Islet precursor cell (in vitro differentiated cells): Measurements from ENCODE around the gene JAZF1.
A peak's percentile ranks its signal among the peaks of the same experiment; 100 is the strongest.
"Not testable (repeated sequence)": the region's sequence is repeated elsewhere in the genome, so short reads cannot be mapped to it uniquely, and the experiment has no call there.

Experiments used
- DNase-seq: peaks from one replicate; pipeline ENCODE4 v3.0.0-alpha.2; 2018

Gene JAZF1

DNA sequence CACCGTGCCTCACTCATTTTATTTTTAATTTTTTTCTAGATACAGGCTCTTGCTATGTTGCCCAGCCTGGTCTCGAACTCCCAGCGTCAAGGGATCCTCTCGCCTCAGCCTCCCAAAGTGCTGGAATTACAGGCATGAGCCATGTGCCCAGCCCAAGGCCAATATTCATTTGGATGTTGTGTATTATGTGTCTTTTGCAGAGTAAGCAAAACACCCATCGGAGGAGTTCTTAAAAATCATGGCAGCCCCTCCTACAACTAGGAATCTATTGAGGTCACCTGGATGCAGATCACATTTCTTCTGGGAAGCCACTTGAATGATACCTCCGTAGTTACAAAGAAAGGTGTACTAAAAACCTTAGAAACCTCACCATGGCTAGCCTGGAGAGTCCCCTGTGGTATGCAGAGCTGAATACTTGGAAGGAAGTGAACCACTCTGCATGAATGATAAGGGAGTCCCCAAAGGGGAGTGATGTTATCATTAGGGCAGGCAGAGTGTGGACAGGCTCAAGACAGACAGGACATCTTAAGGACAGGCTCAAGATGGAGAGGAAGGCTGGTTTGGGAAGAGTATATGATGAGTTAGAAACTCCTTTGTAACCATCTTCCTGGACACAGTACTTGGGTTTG lies 254.9 kb downstream of the JAZF1 start:
- DNase-seq: no peak

DNA sequence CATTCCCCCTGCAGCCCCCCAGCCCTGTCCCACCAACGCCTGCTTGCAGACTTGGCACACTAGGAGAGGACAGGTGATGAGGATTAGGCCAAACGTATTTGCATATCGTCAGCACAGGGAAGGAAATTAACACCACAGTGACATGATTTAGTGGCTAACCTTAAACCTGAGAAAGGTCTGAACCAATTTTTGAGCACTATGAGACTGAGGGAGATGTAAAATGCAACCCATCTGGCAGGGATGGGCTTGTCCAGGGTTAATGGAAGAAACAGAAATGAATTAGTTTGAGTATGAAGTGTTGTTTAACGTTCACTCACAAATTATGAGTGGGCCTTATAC lies 257.0 kb downstream of the JAZF1 start:
- no peak for DNase-seq

DNA sequence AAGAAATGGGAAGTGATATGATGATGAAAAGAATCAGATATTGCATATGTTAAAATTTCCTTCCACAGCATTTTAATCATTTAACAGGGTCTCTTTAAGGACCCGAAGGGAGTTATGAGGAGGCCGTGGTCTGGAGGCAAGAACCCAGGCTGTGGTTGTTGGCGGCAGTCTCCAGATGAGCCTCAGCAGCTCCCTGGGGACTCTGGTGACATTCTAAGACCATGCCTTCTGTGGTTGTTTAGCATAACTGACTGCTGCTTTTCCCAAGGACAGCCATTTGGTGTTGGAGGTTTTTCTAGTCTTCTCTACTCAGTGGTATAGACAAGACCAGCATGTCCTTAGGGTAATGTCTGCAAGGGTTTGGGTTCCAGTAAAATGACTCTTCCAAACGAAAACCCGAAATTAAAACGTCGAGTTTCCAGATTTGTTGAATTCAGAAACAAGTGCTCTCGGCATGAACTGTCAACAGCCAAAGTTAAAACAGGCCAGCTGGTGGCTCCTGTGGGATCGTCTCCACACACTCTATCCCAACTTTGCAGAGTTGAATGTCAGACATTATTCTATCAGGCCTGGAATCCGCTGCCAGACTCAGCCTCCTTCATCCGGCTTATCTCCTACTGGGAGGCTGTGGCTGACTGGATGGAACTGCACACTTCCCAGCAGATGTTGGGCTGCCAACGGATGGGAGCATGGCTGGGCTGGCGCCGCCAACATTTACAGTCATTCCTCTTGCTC lies 257.5 kb downstream of the JAZF1 start:
- DNase-seq: no peak

DNA sequence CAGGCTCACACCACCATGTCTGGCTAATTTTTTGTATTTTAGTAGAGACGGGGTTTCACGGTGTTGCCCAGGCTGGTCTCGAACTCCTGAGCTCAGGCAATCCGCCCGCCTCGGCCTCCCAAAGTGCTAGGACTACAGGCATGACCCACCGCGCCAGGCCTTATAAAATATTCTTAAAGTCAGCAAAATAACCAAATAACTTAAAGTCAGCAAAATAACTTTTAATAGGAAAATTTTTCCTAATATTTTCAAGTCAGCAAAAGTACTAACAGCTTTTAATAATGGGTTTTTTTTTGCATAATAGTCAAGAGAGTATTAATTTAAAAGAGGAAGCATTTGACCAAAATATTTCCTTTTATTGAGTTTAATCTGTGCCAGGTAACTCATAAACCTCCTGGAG lies 258.2 kb downstream of the JAZF1 start:
- not testable (repeated sequence) for DNase-seq

DNA sequence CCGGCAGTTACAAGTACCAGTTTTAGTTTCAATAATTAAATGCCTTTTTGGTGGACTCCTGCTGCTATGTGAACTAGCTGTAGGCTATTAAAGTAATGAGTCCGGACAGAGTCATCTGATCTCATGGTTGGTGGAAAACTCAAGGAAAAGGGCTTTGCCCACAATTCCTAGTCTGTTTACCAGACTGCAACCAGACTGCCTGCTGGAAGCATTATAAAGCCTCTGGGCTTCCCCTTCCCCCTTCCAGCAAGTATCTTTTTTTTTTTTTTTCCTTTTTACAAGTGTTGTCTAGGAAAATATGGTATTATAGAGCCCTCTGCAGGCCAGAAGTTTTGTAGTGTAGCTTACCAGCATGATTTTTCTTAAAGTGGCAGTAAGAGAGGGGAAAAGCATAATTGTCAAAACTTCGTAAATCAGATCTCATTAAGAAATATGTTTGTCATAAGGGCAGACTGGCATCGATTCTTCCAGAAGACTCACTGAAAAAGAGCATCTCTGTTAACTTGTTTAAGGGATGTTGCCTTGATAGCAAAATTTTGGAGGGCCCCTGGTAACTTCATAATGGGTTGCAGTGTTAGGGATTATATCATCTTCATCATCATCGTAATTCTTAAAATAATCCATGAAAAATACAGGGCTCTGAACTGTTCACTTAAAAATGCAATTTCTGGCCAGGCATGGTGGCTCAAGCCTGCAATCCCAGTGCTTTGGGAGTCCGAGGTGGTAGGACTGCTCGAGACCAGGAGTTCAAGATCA lies 259.3 kb downstream of the JAZF1 start:
- DNase-seq: peak; percentile 91

DNA sequence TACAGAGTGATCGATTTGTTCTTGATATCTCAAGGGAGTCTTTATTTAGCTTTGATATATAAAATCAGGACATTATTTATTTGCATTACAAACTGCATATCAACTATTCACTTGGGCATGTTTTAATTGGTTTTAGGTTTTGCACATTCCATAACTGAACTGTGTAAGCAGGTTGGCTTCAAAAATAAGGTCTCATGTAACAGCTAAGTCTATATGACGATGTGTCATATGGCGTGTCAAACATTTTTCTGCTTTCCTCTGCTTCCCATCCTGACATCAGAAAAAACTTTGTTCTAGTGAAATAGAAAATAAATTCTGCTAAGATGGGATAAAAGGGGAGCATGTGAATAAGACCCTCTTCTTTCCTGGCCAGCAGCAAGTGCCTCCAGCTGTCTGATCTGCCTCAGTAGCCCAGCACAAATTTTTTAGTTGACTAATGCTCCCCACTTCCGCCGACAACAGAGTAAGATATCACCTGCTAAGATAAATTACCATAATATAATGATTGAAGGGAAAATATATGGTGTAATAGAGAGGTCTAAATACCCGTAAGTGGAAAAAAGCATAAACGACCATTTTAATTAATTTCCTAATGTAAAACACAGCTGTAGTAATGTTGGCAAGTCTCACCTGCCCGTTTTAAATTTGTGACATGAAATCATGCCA lies 260.2 kb downstream of the JAZF1 start:
- DNase-seq: no peak

DNA sequence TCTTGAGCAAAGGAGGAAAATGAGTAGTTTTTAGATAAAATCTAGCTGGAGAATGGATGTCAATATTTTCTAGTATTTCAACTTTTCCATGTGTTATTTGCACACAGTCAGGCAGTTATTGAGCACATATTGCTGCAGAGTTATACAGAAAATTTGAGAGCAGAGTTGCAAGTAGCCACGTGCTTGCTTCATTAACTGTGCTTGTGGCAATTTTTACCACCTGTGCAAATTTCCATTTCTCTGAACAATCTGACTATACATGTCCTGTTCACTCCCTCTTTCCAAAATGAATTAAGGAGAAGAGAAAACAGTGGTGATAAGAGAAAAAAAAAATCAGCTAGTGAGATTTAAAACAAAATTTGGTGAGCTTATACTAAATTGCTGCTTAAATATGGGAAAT lies 262.1 kb downstream of the JAZF1 start:
- DNase-seq: no peak

DNA sequence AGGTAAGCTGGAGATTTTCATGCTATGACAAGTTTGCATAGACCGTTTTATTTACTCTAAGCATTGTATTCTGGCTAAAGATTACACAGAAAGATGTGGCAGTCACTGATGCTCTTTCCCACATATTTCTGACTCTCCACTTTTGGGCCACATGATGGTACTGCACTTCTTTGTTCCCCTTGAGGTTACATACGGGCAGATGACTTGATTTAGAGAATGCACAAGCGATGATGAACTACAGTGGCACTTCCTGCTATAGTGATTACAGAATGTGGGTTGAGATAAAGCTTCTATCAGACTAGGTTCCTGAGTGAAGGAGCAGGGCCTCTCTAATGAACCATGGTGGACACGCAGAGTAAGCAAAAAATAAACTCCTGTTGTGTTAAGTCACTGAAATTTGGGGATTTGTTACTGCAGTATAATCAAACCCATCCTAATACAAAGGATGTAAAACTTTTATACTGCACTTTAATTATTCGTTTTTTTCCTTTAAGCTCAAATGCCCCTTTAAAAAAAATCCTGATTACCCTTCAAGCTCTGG lies 262.8 kb downstream of the JAZF1 start:
- DNase-seq: no peak

DNA sequence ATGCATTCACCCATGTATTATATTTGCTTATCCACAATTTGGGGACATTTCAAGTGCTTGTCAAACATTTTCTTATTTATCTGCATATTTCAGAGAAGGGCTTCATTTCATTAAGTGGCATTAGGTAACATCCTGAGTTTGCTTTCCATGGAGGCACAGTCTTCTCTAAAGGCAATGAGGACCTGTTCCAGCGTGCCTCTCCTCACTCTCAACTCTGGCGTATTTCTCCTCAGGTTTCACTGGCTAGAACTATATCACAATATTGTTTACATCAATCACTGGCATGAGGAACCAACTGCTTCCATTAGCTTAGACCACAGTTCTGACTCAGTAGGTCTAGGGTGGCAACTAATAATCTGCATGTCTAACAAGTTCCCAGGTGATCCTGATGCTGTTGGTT lies 263.5 kb downstream of the JAZF1 start:
- DNase-seq: no peak

DNA sequence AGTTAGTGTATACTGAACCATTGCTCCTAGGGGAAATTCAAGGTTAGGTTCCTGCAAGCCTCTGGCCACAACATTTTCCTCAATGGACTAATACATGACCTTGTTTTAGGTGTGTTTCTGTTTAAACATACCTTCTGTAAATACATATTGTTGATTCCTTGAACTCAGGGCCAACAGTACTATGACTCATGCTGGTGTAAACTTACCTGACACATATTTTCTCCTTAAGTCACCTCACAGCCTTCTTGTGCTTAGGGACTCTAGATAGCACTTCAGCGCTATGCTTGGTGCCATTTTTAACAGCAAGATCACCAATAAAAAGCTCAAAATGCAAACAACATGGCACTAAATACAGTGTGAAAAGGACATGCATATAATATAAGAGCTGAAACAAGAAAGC lies 264.2 kb downstream of the JAZF1 start:
- DNase-seq: no peak

DNA sequence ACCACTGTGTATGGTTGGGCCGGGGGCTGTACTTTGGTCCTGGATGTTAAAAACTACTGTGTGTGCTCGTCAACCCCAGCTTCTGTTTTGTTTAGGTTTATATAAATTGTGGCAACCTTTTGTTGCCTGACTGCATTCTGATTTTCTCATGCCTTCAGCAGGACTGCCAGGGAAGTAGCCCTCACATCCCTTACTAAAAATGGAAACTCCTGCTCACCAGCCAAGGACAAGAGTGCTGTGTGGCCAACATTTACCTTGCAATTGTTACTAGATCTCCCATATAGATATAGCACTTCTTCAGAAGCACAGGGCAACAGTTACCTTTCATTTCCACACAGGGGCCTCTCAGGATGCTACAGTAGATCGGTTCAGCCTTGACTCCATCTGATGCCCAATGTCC lies 266.2 kb downstream of the JAZF1 start:
- DNase-seq: no peak

DNA sequence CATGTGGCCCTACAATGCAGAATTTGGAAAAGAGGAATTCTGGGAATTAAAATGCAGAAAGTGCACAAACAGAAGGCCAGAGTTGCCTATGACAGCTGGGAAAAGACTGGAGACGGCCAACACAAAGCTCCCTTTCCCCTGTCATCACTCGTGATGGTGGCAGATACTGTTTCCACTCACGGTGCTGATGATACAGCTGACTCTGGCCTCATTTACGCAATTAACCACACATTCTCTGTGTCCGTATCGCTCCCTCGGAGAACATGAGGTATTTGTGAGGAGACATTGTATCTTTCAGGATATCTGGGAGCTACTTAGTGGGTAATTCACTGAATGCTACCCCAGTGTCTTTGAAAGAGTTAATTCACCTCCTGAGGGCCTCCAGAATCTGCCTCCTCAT lies 267.8 kb downstream of the JAZF1 start:
- DNase-seq: no peak

DNA sequence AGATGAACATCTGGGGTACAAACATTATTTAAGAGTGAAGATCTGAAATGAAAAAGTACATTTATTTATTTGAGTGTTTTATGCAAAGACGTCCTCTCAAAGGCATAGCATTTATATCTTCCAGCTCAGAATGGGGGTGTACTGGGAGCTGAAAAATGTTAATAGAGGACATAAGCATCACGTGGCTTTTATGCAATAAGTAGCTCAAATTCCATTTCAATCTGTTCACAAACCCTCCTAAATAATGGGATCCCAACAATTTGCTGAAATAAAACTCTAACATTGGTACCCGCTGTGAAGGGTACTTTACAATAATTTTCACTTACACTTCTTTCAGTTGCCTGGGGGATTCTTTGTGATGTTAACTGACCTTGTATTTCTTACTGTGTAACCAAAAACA lies 268.7 kb downstream of the JAZF1 start:
- DNase-seq: no peak

DNA sequence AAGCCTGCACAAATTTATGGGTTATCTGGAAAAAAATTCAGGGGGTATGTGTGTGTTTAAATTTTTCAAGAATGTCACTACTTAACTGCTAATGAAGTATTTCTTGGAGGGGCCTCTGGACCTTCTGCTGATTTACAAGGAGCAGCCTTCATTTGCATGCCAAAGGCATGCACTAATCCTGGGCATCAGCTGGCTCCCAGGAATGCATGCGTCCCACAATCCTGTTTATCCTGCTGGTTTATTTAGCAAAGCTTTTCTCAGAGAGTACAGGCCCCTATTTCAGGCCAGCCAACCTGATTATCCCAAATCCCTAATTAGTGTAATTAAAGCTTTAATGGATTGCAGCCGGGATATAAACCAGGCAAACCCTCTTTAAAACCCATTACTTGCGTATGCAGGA lies 270.3 kb downstream of the JAZF1 start:
- DNase-seq: peak; percentile 93

DNA sequence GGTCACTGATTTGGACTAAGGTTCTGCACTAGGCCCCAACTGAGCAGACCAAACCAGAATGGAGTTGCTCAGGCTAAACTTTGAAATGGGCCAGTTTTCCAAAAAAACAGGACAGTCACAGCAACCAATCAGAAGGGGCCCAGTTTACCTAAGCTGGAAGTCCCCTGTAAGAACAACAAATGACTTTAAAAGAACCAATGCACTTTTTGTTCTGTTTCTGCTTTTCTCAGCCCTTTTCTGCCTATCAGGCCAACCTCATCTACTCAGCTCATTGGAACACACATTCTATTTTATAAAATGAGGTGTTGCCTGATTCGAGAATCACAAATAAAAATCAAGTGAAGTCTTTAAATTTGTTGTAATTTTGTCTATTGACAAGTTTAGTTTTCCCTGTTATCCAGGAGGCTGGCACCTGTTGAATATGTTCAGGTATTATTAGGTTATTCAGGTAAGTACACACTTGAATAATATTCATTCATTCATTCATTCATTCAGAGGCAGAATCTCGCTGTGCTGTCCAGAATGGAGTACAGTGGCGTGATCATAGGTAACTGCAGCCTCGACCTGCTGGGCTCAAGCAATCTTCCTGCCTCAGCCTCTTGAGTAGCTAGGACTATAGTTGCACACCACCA lies 271.9 kb downstream of the JAZF1 start:
- DNase-seq: no peak

DNA sequence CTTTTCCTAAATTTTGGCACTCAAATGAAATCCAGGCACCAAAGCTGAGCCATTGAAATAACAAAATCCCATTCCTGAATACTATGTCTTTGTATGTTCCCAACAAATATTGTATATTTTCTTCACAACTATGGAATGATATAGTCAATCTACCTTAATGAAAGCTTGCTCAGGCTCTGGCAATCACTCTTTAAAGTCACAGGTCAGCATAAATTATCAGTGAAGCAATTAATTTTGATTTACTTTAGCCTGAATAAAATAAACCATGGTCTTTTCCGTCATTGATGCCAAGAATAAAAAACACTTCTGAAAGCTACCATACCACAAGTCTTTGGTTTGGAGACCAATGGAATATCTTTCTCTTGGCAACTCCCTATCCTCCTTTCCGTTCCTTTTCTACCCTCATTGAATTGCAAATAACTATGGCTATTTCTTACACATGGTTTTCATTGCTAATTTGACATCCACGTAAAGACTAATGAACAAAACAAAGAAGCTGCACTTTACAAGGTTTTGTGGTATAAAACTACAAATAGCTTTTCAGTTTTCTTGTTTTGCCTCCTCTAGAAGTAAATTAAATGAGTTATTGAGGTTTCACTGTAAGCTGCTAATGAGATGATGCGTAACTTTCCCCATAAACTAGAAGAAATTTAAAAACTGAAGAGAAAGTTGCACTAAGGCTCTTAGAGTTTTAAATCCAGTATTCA lies 274.1 kb downstream of the JAZF1 start:
- DNase-seq: no peak

DNA sequence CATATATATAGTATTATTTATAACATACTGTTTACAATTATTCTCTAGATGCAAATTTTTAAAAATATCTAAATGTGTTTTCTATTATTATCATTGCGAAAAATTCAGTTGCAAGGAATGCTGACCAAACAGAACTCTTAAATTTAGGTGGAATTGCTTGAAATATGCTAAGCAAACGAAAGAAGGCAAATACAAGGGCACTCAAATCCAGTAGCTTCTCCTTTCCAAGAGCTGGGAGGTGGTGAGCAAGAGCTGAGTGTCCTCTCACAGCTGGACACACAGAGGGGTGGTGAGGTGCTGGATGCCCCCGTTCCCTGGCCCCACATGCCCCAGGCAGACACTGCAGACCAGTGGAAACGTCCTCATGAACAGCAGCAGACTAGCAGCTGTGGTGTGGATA lies 274.6 kb downstream of the JAZF1 start:
- DNase-seq: no peak

DNA sequence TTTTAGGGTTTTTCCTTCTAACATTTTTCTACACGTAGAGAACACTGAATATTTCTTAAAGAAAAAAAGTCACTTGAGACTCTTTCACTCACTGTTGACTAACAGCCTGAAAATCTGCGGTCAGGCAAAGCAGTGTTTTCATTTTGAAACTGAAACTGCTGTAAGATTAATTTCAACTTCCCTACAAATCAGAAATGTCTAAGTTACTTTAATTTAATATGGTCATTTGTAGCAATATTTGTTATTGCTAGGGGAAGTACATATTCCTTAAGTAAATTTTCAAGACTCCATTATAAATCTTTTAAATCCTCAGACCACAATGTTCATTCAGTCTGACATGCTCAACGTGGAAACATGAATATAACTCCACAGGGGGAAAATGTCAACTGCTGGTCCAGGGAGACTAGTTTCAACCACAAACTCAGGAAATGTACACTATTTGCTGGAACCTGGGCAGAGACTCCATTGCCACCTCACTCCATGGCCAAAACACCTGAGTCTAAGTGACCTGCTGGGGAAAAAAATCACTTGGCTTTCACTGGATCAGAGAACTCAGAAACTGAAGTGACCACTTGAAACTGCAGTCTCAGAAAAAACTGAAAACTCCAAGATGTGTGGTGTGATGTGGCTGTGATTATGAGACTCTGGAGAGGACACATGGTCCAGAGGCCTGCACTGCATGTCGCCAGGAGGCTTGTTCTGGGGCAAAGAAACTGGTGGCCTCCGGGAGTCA lies 279.4 kb downstream of the JAZF1 start:
- no peak for DNase-seq

DNA sequence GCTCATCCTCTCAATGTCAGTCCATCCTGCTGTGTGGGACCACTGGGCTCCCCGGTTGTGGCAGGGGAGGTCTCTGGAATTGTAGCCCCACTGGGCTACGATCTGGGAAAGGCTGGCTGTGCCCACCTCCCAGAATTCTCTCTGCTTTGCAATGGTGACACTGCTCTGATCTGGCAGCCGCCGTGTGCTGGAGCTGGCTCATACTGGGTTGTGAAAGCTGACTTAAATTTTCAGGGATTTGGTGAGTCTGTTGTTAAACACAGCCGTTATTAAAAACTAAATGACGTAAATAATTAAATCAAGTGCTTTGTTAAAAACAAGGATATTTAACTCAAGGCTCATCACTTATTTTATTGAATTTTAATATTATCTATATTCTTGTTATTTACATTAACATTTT lies 280.6 kb downstream of the JAZF1 start:
- DNase-seq: no peak

DNA sequence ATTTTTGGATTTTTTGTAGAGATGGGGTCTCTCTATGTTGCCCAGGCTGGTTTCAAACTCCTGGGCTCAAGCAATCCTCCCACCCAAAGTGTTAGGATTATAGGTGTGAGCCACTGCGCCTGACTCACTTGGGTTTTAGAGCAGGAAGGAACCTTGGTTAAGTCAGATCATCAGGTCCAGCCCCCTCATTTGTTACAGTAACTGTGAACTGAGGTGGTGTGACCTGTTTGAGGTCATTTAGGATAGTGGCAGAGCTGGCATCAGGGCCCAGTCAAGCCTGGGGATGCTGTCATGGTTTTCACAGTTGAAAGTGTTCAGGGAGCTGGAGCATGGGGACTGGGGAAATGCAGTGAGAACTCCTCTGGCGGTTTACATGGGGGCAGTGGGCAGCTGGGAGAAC lies 281.0 kb downstream of the JAZF1 start:
- no peak for DNase-seq

DNA sequence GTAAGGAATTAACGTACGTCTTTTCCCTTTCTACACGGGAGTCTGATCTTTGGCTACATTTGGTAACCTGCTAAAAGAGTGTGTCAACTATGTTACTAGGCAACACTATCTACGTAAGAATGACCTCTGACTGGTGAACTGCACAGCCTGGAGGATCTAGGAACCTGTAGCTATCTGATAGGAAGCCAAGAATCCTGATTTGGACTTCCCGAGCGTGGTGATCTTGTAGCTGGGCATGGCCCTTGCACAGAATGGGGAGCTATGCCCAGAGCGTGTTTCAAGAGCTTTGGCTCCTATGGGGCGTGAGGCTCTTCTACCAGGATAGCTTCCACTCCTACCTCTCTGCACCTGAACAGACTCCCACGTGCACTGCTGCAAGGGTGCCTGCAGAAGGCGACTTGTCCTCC lies 283.2 kb downstream of the JAZF1 start:
- DNase-seq: no peak

DNA sequence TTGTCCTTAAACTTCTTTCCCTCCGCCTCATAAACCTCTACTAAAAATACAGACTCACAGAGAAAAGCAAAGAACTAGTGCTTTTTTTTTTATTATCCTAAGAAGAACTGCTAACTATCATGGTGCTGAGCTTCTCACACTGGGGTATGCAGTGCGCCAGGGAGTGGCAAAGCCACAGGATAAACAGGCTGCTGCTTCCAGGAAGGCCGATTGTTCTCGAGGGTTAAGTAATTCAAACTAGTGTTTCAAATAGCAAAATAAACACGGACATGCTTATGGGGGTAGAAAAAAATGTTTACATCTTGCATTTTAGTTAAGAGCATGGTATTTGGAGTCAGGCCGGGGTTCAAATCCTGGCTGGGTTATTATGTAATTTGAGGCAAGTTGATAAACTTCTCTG lies 283.6 kb downstream of the JAZF1 start:
- DNase-seq: no peak
